Activated T-helper 2 cell treated with anti-CD3 and anti-CD28 coated beads, Interferon-gamma antibody, Interleukin-2, Interleukin-4, amounts not matched to agents 10 μg/mL and 5 μg/mL and 100 μg/mL, durations not matched to agents 14 hours and 24 hours and 36 hours (primary cell): ENCODE measurements around the gene TCEAL5. TPM values are rescaled to one million over a fixed set of nuclear protein-coding genes. Genes with fewer than 3 reads are reported as not detected.
"Not testable (repeated sequence)": the region's sequence is repeated elsewhere in the genome, so short reads cannot be mapped to it uniquely, and the experiment has no call there.

Source experiments
- DNase-seq: peaks from one replicate; pipeline ENCODE4 v3.0.0; 2021; ENCODE audit warnings: low spot score
- H3K27ac Mint-ChIP-seq: one replicate; pipeline ENCODE4 v1.8.0; 2021; ENCODE audit warnings: mixed read lengths
- H3K27me3 Mint-ChIP-seq: one replicate; pipeline ENCODE4 v1.8.0; 2021; ENCODE audit warnings: low read depth, mixed read lengths
- H3K36me3 Mint-ChIP-seq: one replicate; pipeline ENCODE4 v1.8.0; 2021; ENCODE audit warnings: low read depth, mixed read lengths
- H3K4me1 Mint-ChIP-seq: one replicate; pipeline ENCODE4 v1.8.0; 2021; ENCODE audit warnings: low read depth, mixed read lengths
- H3K4me3 Mint-ChIP-seq: one replicate; pipeline ENCODE4 v1.8.0; 2021; ENCODE audit warnings: low read depth, mild to moderate bottlenecking, moderate library complexity, mixed read lengths
- H3K9me3 Mint-ChIP-seq: one replicate; pipeline ENCODE4 v1.8.0; 2021; ENCODE audit warnings: mixed read lengths
- intact Hi-C: fragments of 100-400 bp; cut with micrococcal nuclease; formaldehyde crosslinking; loops from one replicate; pipeline ENCODE4 v1.15.1; 2023
- total RNA-seq: library from RNA; stranded (reverse); gene quantifications from 2 replicates; pipeline ENCODE4 v1.2.3, GENCODE V29; 2022

TCEAL5 gene
- total RNA-seq, 1 donor from 2014 or later, result not detected

GRCh38 chrX:103254921-103255493, 21.5 kb downstream of the TCEAL5 start, which contains the start of gene TCEAL8:
Gene TCEAL8 (minus strand): TSS chrX:103255155. CDS start chrX:103253979, 1,176 bp downstream.
- Mint-ChIP-seq H3K4me1 (peaks cover 15% of the 10 kb centered on the region), H3K27ac (peak within 1 kb of the TSS; percentile 96), H3K27me3 (peaks cover 4% of the 10 kb centered on the region), H3K9me3 (no peaks in the 10 kb centered on the region), H3K36me3 (peaks cover 22% of the 10 kb centered on the region), H3K4me3 (peak within 1 kb of the TSS; percentile 98)
- intact Hi-C loops, result loop anchor here (2.0 kb wide), 1 partner anchor 40 kb away; the partner anchor contains the start of gene BEX4
- DNase-seq, result peak; percentile 42

- Mint-ChIP-seq H3K4me1 (peaks cover 15% of the 10 kb centered on the region), H3K9me3 (no peaks in the 10 kb centered on the region), H3K27ac (peak overlapping the region; percentile 96), H3K27me3 (peaks cover 4% of the 10 kb centered on the region), H3K36me3 (peaks cover 22% of the 10 kb centered on the region), H3K4me3 (peak overlapping the region; percentile 98)
- peak; percentile 15 for DNase-seq
- intact Hi-C loops, result loop anchor here (2.0 kb wide), 1 partner anchor 39 kb away; the partner anchor contains the start of gene BEX4
Measured at GRCh38 chrX:103254171-103254824, 22.3 kb downstream of the TCEAL5 start.

GRCh38 chrX:103253608-103254007, 22.9 kb downstream of the TCEAL5 start:
- peak overlapping the region; percentile 72 for H3K27ac Mint-ChIP-seq
- no peaks in the 10 kb centered on the region for H3K9me3 Mint-ChIP-seq
- intact Hi-C loops, result loop anchor here (2.0 kb wide), 1 partner anchor 39 kb away; the partner anchor contains the start of gene BEX4
- H3K4me3 Mint-ChIP-seq, result peak overlapping the region; percentile 98
- peaks cover 4% of the 10 kb centered on the region for H3K27me3 Mint-ChIP-seq
- no peak for DNase-seq
- peaks cover 22% of the 10 kb centered on the region for H3K36me3 Mint-ChIP-seq
- H3K4me1 Mint-ChIP-seq, result peaks cover 15% of the 10 kb centered on the region

- Mint-ChIP-seq H3K4me1 (peaks cover 15% of the 10 kb centered on the region), H3K36me3 (peaks cover 22% of the 10 kb centered on the region), H3K9me3 (no peaks in the 10 kb centered on the region), H3K27ac (no peak overlapping the region), H3K27me3 (peaks cover 4% of the 10 kb centered on the region), H3K4me3 (no peak overlapping the region)
- no peak for DNase-seq
- intact Hi-C loops, result no loop called here
Measured at GRCh38 chrX:103250977-103251376, 25.6 kb downstream of the TCEAL5 start.

GRCh38 chrX:103249805-103250204, 26.7 kb downstream of the TCEAL5 start:
- Mint-ChIP-seq H3K27me3 (peaks cover 10% of the 10 kb centered on the region), H3K27ac (no peak overlapping the region)
- intact Hi-C loops, result loop anchor here (5.0 kb wide), 1 partner anchor 437 kb away; the partner anchor contains the start of gene MORF4L2

GRCh38 chrX:103248553-103248952, 28.0 kb downstream of the TCEAL5 start:
- H3K9me3 Mint-ChIP-seq, result no peaks in the 10 kb centered on the region
- peaks cover 3% of the 10 kb centered on the region for H3K4me1 Mint-ChIP-seq
- H3K27me3 Mint-ChIP-seq, result peaks cover 10% of the 10 kb centered on the region
- no peak overlapping the region for H3K27ac Mint-ChIP-seq
- no peak overlapping the region for H3K4me3 Mint-ChIP-seq
- DNase-seq, result no peak
- intact Hi-C loops, result loop anchor here (1.0 to 5.0 kb wide), 2 partner anchors 37 to 439 kb away; partner anchors contain the start of gene MORF4L2
- H3K36me3 Mint-ChIP-seq, result peaks cover 8% of the 10 kb centered on the region

More at GRCh38 chrX:103249805-103250204, 26.7 kb downstream of the TCEAL5 start:
- Mint-ChIP-seq H3K9me3 (no peaks in the 10 kb centered on the region), H3K36me3 (peaks cover 20% of the 10 kb centered on the region), H3K4me3 (no peak overlapping the region), H3K4me1 (peaks cover 9% of the 10 kb centered on the region)
- DNase-seq, result no peak

- Mint-ChIP-seq H3K27ac (no peak overlapping the region), H3K4me3 (no peak overlapping the region), H3K9me3 (no peaks in the 10 kb centered on the region), H3K4me1 (no peaks in the 10 kb centered on the region), H3K36me3 (no peaks in the 10 kb centered on the region), H3K27me3 (no peaks in the 10 kb centered on the region)
- no peak for DNase-seq
- intact Hi-C loops, result no loop called here
Measured at GRCh38 chrX:103240155-103240554, 36.4 kb downstream of the TCEAL5 start.

GRCh38 chrX:103236296-103236695, 40.3 kb downstream of the TCEAL5 start:
- H3K9me3 Mint-ChIP-seq, result no peaks in the 10 kb centered on the region
- H3K4me3 Mint-ChIP-seq, result no peak overlapping the region
- H3K27ac Mint-ChIP-seq, result no peak overlapping the region
- H3K36me3 Mint-ChIP-seq, result no peaks in the 10 kb centered on the region
- intact Hi-C loops, result no loop called here
- H3K27me3 Mint-ChIP-seq, result peaks cover 3% of the 10 kb centered on the region
- no peaks in the 10 kb centered on the region for H3K4me1 Mint-ChIP-seq
- no peak for DNase-seq

GRCh38 chrX:103235608-103236007, 40.9 kb downstream of the TCEAL5 start:
- intact Hi-C loops, H3K36me3 Mint-ChIP-seq, DNase-seq, H3K27me3 Mint-ChIP-seq, H3K9me3 Mint-ChIP-seq, H3K4me3 Mint-ChIP-seq, H3K27ac Mint-ChIP-seq, H3K4me1 Mint-ChIP-seq: not testable (repeated sequence)

- Mint-ChIP-seq H3K4me3 (no peak overlapping the region), H3K27me3 (peaks cover 6% of the 10 kb centered on the region), H3K27ac (no peak overlapping the region), H3K9me3 (no peaks in the 10 kb centered on the region), H3K36me3 (no peaks in the 10 kb centered on the region), H3K4me1 (no peaks in the 10 kb centered on the region)
- intact Hi-C loops, result no loop called here
- no peak for DNase-seq
Measured at GRCh38 chrX:103234869-103235268, 41.7 kb downstream of the TCEAL5 start.

- DNase-seq, result no peak
- Mint-ChIP-seq H3K4me3 (no peak overlapping the region), H3K9me3 (no peaks in the 10 kb centered on the region), H3K27ac (no peak overlapping the region), H3K27me3 (peaks cover 6% of the 10 kb centered on the region), H3K4me1 (no peaks in the 10 kb centered on the region), H3K36me3 (no peaks in the 10 kb centered on the region)
- intact Hi-C loops, result no loop called here
Measured at GRCh38 chrX:103233263-103233662, 43.3 kb downstream of the TCEAL5 start.

- H3K4me3 Mint-ChIP-seq, H3K27ac Mint-ChIP-seq, H3K36me3 Mint-ChIP-seq, H3K9me3 Mint-ChIP-seq, DNase-seq, H3K4me1 Mint-ChIP-seq, intact Hi-C loops: not testable (repeated sequence)
- peaks cover 37% of the 10 kb centered on the region for H3K27me3 Mint-ChIP-seq
Measured at GRCh38 chrX:103225918-103226317, 50.6 kb downstream of the TCEAL5 start.
